GM23338 (cell line): ENCODE measurements around the gene GUCY2C. TPM values are rescaled to one million over a fixed set of nuclear protein-coding genes. Genes with fewer than 3 reads are reported as not detected.

ENCODE experiments used
- ATAC-seq: fragments of 200-7000 bp; cut with Tn5 transposase; 3 replicates; pipeline ENCODE4 v1.9.1; 2020
- DNase-seq: peaks from one replicate; pipeline ENCODE4 v3.0.0-alpha.2; 2015; ENCODE audit warnings: low spot score
- H2AFZ ChIP-seq: fragments of 200-600 bp; sonication (generic); 2 replicates; pipeline ENCODE4 v1.8.0; 2016; ENCODE audit warnings: antibody characterized with exemption, mild to moderate bottlenecking, moderate library complexity
- H3F3A ChIP-seq: fragments of 200-600 bp; sonication (generic); replicated peaks from 2 replicates; pipeline ENCODE4 v1.8.0; 2017; ENCODE audit warnings: antibody characterized with exemption, mixed run types, low read depth
- H3K27ac ChIP-seq: fragments of 200-600 bp; sonication (generic); 2 replicates; pipeline ENCODE4 v1.6.1; 2016; ENCODE audit warnings: low read depth
- H3K27me3 ChIP-seq: fragments of 200-600 bp; sonication (generic); 2 replicates; pipeline ENCODE4 v1.8.0; 2016; ENCODE audit warnings: mild to moderate bottlenecking, mixed run types, moderate library complexity; ENCODE audit not compliant: insufficient read depth
- H3K36me3 ChIP-seq: fragments of 200-600 bp; sonication (generic); 2 replicates; pipeline ENCODE4 v1.8.0; 2016; ENCODE audit warnings: mild to moderate bottlenecking; ENCODE audit not compliant: insufficient read depth
- H3K4me1 ChIP-seq: fragments of 200-600 bp; sonication (generic); 2 replicates; pipeline ENCODE4 v1.8.0; 2016; ENCODE audit warnings: mild to moderate bottlenecking, moderate library complexity; ENCODE audit not compliant: insufficient read depth
- H3K4me2 ChIP-seq: fragments of 200-600 bp; sonication (generic); 2 replicates; pipeline ENCODE4 v1.7.1; 2017; ENCODE audit warnings: mixed run types
- H3K4me3 ChIP-seq: fragments of 200-600 bp; sonication (generic); 2 replicates; pipeline ENCODE4 v1.6.1; 2016; ENCODE audit warnings: mixed run types
- H3K79me2 ChIP-seq: fragments of 200-600 bp; sonication (generic); replicated peaks from 2 replicates; pipeline ENCODE4 v1.8.0; 2017; ENCODE audit warnings: mild to moderate bottlenecking; ENCODE audit not compliant: insufficient read depth
- H3K9me2 ChIP-seq: fragments of 200-600 bp; sonication (generic); 2 replicates; pipeline ENCODE4 v1.8.0; 2017; ENCODE audit not compliant: insufficient read depth
- H4K20me1 ChIP-seq: fragments of 200-600 bp; sonication (generic); replicated peaks from 2 replicates; pipeline ENCODE4 v1.8.0; 2017; ENCODE audit warnings: mild to moderate bottlenecking; ENCODE audit not compliant: insufficient read depth
- H3K27ac Mint-ChIP-seq: 2 replicates; pipeline ENCODE4 v1.8.0; 2020; ENCODE audit warnings: inconsistent platforms, mild to moderate bottlenecking, moderate library complexity, mixed read lengths
- H3K27me3 Mint-ChIP-seq: 3 replicates; pipeline ENCODE4 v1.8.0; 2022; ENCODE audit warnings: low read depth, mild to moderate bottlenecking, moderate library complexity, mixed read lengths, inconsistent platforms; ENCODE audit not compliant: insufficient read depth, poor library complexity
- H3K36me3 Mint-ChIP-seq: 3 replicates; pipeline ENCODE4 v1.8.0; 2021; ENCODE audit warnings: low read depth, mild to moderate bottlenecking, inconsistent platforms, moderate library complexity, mixed read lengths
- H3K4me1 Mint-ChIP-seq: 3 replicates; pipeline ENCODE4 v1.8.0; 2020; ENCODE audit warnings: mild to moderate bottlenecking, inconsistent platforms, mixed read lengths
- H3K4me3 Mint-ChIP-seq: 3 replicates; pipeline ENCODE4 v1.8.0; 2021; ENCODE audit warnings: moderate library complexity, mild to moderate bottlenecking, inconsistent platforms, mixed read lengths
- H3K9me3 Mint-ChIP-seq: 3 replicates; pipeline ENCODE4 v1.8.0; 2020; ENCODE audit warnings: moderate library complexity, mild to moderate bottlenecking, inconsistent platforms, mixed read lengths
- CREB1 ChIP-seq: fragments of 250-450 bp; sonication (Bioruptor Pico); IDR thresholded peaks from 2 replicates; pipeline ENCODE4 v1.5.0; 2020; ENCODE audit warnings: low read depth, mild to moderate bottlenecking, moderate library complexity
- CTCF ChIP-seq, 2 experiments: fragments of 200-600 bp in 1 of 2; sonication (generic) in 1 of 2; conservative IDR thresholded peaks; 2 replicates each; pipeline versions ENCODE4 v1.5.1 to v1.6.1; 2016 to 2017; ENCODE audit warnings: antibody characterized with exemption in 2 of 2, low read depth in 2 of 2, mild to moderate bottlenecking in 2 of 2, moderate library complexity in 1 of 2
- ETS1 ChIP-seq: IDR thresholded peaks from 2 replicates; pipeline ENCODE4 v1.6.1; 2016; ENCODE audit warnings: antibody characterized with exemption
- EZH2 ChIP-seq: fragments of 200-600 bp; sonication (generic); IDR thresholded peaks from one replicate; pipeline ENCODE4 v1.8.0; 2017; ENCODE audit warnings: antibody characterized with exemption, mild to moderate bottlenecking, low read depth; ENCODE audit not compliant: unreplicated experiment
- EZH2phosphoT487 ChIP-seq: fragments of 200-600 bp; sonication (generic); IDR thresholded peaks from one replicate; pipeline ENCODE4 v1.8.1; 2018; ENCODE audit warnings: antibody characterized with exemption; ENCODE audit not compliant: unreplicated experiment
- JUNB ChIP-seq: IDR thresholded peaks from one replicate; pipeline ENCODE4 v1.6.1; 2016; ENCODE audit warnings: antibody characterized with exemption; ENCODE audit not compliant: unreplicated experiment
- NANOG ChIP-seq: IDR thresholded peaks from 2 replicates; pipeline ENCODE4 v1.6.1; 2016; ENCODE audit warnings: antibody characterized with exemption, borderline replicate concordance
- POLR2AphosphoS5 ChIP-seq: IDR thresholded peaks from 2 replicates; pipeline ENCODE4 v1.6.1; 2016; ENCODE audit warnings: antibody characterized with exemption, low read depth
- REST ChIP-seq: IDR thresholded peaks from one replicate; pipeline ENCODE4 v1.6.1; 2018; ENCODE audit warnings: antibody characterized with exemption; ENCODE audit not compliant: unreplicated experiment
- STAT1 ChIP-seq: IDR thresholded peaks from one replicate; pipeline ENCODE4 v1.6.1; 2016; ENCODE audit warnings: antibody characterized with exemption; ENCODE audit not compliant: unreplicated experiment
- ZNF114 ChIP-seq: fragments of 250-450 bp; sonication (Bioruptor Pico); IDR thresholded peaks from 2 replicates; pipeline ENCODE4 v1.5.0; 2020; ENCODE audit warnings: mild to moderate bottlenecking, moderate library complexity
- ZNF331 ChIP-seq: fragments of 250-450 bp; sonication (Bioruptor Pico); IDR thresholded peaks from 2 replicates; pipeline ENCODE4 v1.5.0; 2020; ENCODE audit warnings: low read depth, mild to moderate bottlenecking, moderate library complexity
- ZNF462 ChIP-seq: fragments of 250-450 bp; sonication (Bioruptor Pico); IDR thresholded peaks from 2 replicates; pipeline ENCODE4 v1.5.0; 2020; ENCODE audit warnings: mild to moderate bottlenecking, moderate library complexity
- polyA plus RNA-seq: library from polyadenylated mRNA; unstranded; fragments of >200 nt; fragmentation: Nextera tagmentation; extraction: Ambion mirVana; gene quantifications from 2 replicates; pipeline ENCODE4 v1.2.1, GENCODE V29; 2016
- total RNA-seq: library from RNA; depleted of rRNA; stranded (reverse); fragments of >200 nt; shearing (Covaris generic); gene quantifications from 2 replicates; pipeline ENCODE4 v1.2.3, GENCODE V29; 2014

GUCY2C gene
- total and polyA plus RNA-seq, 2 experiments from 2014 or later: 2.1 to 3.1 TPM

GRCh38 chr12:14628771-14629170 lies 67.6 kb downstream of the GUCY2C start:
- no peaks in the 10 kb centered on the region for H3F3A ChIP-seq
- H3K4me3 ChIP-seq: no peak overlapping the region
- ATAC-seq (no peak), DNase-seq (no peak)
- no peaks in the 10 kb centered on the region for H4K20me1 ChIP-seq
- peaks cover 11% of the 10 kb centered on the region for H3K4me1 ChIP-seq
- H3K36me3 Mint-ChIP-seq: no peaks in the 10 kb centered on the region
- H3K79me2 ChIP-seq: no peaks in the 10 kb centered on the region
- H2AFZ ChIP-seq: no peak overlapping the region
- H3K9me3 Mint-ChIP-seq: no peaks in the 10 kb centered on the region
- H3K27me3 ChIP-seq: no peaks in the 10 kb centered on the region
- no peaks in the 10 kb centered on the region; the same call in 1 of the 2 replicates for H3K9me2 ChIP-seq
- H3K4me1 Mint-ChIP-seq: peaks cover 8% of the 10 kb centered on the region; the same call in 2 of the 3 replicates
- no peaks in the 10 kb centered on the region for H3K36me3 ChIP-seq
- no peak overlapping the region for H3K4me3 Mint-ChIP-seq
- H3K4me2 ChIP-seq: no peak overlapping the region
- H3K27ac ChIP-seq: no peak overlapping the region
- H3K27me3 Mint-ChIP-seq: no peaks in the 10 kb centered on the region
- H3K27ac Mint-ChIP-seq: no peak overlapping the region
- TF ChIP-seq NANOG (no peak), ZNF331 (CRISPR knock-in tag) (no peak), ETS1 (no peak), ZNF114 (CRISPR knock-in tag) (no peak), ZNF462 (CRISPR knock-in tag) (no peak), EZH2phosphoT487 (no peak), REST (no peak), JUNB (no peak), CTCF (conservative IDR thresholded peaks at IDR 0.05; ENCODE audit: low read depth in 2 of 2) (no peak), CREB1 (no peak), POLR2AphosphoS5 (no peak), EZH2 (no peak), STAT1 (no peak)
